NCI-H1092 (cell line): ENCODE data around the gene NCBP2.
A peak's percentile ranks its signal among the peaks of the same experiment; 100 is the strongest.

ENCODE experiments used
- DNase-seq: peaks from one replicate; lab custom pipeline; 2025; lab: John Stamatoyannopoulos, UW

The NCBP2 gene

DNA sequence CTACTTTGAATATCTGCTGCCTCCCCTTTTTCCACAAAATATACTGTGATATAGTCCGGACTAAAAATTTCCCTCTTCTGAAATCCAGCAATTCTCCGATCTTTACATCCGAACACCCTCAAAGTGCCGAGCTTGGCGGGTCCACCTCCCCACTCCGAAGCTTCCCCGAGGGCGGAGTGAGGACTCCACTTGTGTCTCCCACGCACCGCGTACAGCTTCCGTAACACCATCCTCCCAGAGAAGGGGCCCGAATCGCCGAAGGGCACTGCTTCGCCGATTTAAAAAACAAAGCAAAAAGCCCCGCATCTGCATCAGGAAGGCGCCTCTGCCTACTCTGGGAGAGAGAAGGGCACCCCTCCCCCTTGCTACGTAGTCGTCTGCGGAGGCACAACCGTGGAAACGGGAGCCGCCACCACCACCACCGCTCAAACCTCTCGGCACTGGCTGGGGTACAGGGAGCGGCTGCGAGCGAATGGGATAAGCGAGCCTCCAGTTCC, 551 bp downstream of the NCBP2 start:
- peak; percentile 50 for DNase-seq

DNA sequence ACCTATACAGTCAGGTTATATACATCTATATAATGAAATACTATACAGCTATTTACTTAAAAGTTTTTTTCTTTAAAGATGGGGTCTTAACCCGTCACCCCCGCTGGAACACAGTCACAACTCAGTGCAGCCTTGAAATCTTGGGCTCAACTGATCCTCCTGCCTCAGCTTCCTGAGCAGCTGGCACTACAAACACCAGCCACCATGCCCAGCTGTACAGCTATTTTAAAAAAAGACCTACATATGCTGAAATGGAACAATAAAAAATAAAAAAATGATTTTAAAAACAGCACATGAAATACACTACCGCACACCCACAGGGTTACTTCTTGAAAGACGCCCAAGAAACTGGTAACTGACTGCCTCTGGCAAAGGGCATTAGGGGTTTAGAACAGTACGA, 3.8 kb downstream of the NCBP2 start:
- no peak for DNase-seq

DNA sequence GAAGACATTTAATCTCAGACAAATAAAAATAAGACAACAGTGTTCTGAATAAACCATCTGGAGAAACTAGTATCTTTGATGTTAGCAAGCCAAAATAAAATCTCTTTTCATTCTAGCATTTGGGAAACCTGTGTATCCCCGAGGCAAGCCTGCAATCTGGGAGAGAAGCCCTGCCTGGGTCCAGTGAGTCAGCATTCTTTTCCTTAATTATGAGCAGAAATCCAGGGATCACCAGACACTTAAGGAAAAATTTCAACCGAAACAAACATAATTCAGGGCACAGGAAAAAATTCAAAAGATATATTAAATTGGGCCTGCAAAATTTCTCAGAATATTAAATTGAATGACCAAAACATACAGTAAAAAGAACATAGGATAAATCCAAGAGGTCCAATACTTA, 4.2 kb downstream of the NCBP2 start:
- DNase-seq = no peak

DNA sequence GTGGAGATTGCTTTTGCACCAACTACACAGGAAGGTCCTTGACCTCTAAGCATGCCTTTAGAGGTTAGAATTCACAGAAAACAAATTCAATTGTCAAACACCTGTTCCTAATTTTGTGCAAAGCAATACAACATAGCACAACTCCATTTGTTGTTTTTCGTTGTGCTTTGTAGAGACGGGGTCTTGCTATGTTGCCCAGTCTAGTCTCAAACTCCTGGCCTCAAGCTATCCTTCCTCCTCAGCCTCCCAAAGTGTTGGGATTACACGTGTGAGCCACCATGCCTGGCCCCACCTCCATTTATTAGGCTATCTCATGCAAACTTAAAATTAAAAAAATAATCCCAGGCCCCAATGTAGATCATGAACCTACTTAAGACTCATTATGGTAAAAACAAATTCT, 6.0 kb downstream of the NCBP2 start:
- no peak for DNase-seq

DNA sequence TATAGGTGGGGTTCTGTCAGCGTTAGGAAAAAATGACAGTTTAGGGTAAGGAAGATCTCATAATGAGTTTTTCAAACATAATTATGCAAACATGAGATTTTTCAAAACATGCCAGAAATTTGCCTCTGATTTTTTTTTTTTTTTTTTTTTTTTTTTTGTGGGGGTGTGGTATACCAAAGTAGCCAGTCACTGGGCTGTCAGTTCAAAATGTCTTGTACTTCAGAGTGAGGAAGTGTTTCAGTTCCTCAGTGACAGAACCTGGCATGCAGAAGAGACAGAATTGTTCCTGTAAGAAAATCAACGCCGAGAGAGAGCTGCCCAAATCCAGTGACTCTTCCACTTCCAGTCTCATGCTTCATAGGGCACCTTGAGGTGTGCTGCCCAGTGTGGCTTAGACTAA, 9.7 kb downstream of the NCBP2 start:
- DNase-seq = no peak

DNA sequence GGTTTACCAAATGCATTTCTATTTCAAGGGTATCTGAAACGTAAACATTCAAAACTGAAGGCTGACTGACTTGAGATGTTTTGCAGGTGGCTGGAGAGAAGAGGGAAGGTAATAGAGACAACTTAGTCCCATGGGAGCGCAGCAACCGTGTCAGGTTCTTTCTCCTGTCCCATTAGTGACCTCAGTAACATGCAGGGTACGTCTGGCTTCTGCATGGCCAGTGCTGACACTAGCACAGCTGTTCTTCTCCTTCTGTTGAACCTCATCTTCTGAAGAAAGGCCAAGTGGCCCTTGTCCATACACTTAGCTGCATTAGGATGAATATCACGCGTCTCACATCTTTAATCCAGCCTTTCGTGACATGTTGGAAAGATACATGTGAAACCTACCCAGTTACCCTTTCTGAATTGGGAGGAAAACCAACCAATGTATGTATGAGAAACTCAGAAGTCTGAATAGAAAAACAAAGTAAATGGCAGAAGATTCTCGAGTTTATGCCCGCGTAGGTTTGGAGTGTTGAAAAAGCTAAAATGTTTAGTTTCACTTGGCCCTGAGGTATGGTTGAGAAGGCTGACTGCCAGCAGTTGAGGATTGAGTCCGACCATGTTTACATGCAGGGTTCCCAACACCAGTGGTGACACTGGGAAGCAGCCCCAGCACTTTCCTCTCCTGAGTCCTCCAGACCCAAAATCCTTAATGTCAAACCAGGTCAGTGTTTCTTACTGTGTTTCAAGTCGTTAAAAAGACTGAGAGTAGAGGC, 10.3 kb downstream of the NCBP2 start:
- no peak for DNase-seq

DNA sequence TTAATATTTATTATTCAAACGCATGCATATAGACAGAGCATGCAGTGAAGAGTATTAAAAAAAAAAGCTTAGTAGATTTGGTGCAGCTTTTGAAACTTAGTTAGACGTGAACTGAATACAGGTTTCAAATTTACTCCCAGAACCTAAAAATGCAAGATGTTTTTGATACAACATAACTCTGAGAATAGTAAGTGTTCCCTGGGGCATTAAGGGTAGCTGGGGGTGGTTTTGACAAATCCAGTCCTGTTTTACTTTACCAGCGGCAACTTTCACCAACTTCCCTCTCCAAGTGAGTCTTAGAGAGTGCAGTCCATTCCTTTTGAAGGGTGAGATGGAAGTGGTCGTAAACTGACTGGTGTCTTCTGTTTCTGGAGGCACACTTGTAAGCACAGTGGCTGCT, 11.2 kb downstream of the NCBP2 start:
- no peak for DNase-seq

DNA sequence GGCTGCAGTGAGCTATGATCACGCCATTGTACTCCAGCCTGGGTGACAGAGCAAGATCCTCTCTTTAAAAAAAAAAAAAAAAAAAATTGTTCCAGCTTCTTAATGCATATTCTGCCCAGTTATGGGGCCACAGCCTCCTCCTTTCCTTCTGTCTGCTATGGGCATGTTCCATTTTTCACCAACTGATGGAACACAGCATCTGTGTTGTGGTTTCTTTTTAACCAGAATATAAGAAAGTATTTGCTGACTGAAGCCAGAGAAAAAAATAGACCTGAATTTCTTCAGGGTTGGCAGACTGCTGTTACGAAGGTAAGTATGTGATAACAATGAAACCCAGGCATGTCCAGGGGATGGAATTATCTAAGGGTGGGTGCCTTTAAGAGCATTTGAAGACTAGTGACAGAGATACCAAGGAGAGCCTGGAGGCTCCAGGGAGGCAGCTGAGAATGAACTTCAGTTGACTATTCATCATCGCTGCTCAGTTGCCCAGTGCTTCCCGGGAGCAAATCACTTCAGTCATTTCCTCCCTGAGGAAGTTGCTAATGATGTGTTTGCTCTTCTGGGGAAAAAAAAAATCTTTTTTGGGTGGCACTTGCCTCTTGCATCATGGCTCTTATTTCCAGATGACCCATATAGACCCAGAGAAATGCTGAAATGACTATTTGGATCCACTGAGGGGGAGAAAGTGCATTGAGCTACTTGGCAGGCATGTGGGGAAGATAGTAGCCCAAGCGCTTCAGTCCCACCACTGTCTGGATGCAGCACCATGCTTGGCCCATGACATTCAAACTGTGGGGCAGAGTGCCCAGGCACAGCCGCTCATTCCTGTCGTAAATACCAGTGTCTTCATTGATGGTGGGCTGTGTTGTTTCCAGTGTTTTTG, 14.5 kb downstream of the NCBP2 start:
- DNase-seq = no peak

DNA sequence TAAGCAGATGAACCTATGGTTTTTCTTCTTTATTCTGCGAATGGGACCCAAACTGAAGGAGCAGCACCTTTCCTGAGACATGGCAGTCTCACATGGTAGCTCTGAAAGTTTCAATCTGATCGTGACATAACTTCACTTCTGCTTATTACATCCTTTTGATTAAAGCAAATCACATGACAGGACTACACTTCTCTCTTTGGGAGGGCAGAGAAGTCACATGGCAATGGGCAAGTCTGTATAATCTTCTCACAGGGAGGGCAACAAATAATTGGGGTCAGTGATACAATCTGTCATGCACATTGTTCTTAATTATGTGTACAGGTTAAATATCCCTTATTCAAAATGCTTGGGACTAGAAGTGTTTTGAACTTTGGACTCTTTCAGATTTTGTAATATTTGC, 21.6 kb downstream of the NCBP2 start:
- no peak for DNase-seq

DNA sequence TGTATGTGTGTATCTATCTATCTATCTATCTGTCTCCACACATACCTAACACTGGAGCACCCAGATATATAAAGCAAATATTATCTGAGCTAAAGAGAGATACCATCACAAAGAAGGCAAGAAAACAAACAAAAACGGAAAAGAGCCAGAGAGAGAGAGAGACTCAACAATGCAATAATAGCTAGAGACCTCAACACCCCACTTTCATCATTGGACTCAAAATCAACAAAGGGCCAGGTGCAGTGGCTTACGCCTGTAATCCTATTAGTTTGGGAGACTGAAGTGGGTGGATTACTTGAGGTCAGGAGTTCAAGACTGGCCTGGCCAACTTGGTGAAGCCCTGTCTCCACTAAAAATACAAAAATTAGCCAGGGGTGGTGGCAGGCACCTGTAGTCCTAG, 23.4 kb downstream of the NCBP2 start:
- DNase-seq = no peak

DNA sequence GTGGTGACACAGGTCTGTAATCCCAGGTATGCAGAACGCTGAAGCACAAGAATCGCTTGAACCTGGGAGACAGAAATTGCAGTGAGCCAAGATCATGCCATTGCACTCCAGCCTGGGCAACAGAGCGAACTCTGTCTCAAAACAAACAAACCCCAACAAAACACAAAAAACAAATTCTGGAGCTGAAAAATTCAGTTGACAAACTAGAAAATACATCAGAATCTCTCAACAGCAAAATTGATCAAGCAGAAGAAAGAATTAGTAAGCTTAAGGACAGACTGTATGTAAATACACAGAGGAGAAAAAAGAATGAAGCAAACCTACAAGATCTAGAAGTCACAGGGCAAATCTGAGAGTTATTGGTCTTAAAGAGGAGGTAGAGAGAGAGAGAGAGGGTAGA, 25.3 kb downstream of the NCBP2 start:
- no peak for DNase-seq

DNA sequence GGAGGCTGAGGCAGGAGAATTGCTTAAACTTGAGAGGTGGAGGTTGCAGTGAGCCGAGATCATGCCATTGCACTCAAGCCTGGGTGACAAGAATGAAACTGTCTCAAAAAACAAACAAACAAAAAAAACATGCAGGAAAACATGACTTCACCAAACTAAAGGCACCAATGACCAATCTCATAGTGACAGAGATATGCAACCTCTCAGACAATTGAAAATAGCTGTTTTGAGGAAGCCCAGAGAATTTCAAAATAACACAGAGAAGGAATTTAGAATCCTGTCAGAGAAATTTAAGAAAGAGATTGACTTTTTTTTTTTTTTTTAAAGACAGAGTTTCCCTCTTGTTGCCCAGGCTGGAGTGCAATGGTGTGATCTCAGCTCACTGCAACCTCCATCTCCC, 26.1 kb downstream of the NCBP2 start:
- no peak for DNase-seq

DNA sequence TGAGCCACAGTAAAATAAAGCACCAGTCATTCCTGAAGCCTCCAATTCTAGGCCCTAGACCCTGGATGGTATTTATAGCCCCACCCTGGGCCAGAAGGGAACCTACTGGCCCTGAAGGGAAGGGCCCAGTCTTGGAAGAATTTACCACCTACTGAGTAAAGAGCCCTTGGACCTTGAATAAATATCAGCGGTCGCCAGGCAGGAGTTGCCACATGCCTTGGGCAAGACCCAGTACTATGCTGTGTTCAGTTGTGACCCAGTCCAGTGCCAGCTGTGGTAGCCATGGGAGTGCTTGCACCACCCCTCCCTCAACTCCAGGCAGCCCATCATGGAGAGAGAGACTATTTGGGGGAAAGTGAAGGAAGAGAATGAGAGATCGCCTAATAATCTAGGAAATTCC, 27.0 kb downstream of the NCBP2 start:
- DNase-seq = no peak

DNA sequence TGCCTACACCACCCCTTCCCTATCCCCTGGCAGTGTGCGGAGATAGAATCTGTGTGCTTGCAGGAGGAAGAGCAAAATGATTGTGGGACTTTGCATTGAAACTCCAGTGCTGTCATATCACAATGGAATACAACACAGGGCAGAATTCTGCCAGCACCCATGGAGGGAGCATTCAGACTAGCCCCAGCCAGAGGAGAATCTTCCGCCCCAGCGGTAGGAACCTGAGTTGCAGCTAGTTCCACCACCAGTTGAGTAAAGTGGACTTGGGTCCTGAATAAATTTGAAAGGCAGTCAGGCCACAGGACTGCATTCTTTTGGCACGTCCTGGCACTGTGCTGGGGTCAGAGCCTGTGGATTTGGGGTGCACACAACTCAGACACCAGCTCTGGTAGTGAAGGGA, 27.5 kb downstream of the NCBP2 start:
- no peak for DNase-seq

DNA sequence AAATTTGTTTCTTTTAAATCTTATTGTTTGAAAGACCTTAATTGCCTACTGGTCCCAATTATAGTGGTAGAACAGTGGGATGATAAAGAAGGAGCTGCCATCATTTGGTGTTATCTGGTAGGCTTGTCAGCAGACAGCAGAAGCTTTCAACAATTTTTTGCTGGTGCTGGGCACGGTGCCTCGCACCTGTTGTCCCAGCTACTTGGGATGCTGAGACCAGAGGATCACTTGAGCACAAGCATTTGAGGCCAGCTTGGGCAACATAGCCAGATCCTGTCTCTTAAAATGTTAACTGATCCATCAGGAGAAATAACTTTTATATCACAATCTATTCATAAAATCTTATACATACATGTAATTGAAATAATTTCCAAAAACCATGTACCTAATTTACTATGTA, 38.6 kb downstream of the NCBP2 start:
- no peak for DNase-seq

DNA sequence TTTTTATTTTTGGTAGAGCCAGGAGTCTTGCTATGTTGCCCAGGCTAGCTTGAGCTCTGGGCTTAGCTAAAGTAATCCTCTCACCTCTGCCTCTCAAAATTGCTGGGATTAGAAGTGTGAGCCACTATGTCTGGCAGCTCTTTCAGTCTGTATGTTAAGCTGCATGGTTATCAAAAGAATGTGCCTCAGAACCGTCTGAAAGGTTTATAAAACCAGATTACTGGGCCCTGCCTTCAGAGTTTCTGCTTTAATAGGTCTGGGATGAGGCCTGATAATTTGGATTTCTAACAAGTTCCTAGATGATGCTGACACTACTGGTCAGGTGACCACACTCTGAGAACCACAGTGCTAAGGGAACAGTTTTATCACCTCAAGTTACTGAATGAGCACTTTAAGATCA, 40.0 kb downstream of the NCBP2 start:
- no peak for DNase-seq

DNA sequence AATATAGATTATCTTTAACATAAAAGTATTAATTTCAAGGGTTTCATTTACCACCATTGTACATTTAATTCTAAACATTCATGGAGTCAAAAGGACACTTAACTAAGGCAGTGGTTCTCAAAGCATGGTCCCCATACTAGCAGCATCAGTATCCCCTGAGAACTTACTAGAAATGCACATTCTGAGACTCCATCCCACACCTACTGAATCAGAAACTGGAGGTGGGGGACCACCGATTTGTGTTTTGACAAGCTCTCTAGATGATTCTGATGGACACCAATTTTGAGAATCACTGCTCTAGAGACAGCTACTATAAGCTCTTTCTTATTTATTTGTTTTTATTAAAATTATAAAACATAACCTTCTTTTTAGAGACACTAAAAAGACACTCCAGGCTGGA, 40.6 kb downstream of the NCBP2 start:
- no peak for DNase-seq

DNA sequence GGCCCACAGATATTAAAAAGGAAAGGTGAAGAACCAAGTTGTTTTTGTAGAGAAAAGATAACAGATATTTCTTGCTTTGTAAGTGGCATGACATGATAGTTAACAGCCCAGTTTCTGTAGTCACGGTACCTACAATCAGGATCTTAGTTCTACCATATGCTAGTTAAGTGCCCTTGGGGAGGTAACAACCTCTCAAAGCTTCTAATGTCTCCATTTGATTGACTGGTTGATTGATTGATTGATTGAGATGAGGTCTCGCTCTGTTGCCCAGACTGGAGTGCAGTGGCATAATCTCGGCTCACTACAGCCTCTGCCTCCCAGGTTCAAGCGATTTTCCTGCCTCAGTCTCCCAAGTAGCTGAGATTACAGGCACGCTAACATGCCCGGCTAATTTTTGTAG, 46.1 kb downstream of the NCBP2 start:
- DNase-seq = no peak

DNA sequence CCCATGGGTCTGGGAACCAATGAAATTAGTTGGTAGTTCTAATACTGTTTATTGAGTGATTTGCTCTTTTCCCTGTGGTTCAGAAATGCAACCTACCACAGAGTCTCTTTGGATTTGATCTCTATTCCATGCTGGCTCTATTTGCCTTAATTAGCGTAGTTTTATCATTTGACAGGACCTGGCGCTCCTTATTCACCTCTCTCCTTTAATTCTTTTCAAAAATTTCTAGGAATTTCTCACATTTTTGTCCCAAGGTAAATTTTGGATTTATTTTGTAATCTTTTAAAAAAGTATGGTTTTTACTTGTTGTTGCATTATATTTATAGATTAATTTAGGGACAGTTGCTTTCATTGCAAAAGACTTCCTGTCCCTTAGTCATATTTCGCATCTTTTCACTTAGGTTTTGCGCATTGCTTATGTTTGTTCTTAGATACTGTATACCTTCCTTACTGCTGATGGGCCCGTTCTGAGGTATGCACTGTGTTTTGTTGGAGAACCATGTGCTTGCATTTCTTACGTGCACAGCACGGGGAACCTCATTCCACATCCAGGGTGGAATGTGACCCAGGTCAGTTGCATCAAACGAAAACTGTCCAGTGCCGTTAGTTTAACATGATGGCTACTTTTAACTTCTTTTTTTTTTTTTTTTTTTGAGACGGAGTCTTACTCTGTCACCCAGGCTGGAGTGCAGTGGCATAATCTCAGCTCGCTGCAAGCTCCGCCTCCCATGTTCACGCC, 47.6 kb downstream of the NCBP2 start:
- no peak for DNase-seq

DNA sequence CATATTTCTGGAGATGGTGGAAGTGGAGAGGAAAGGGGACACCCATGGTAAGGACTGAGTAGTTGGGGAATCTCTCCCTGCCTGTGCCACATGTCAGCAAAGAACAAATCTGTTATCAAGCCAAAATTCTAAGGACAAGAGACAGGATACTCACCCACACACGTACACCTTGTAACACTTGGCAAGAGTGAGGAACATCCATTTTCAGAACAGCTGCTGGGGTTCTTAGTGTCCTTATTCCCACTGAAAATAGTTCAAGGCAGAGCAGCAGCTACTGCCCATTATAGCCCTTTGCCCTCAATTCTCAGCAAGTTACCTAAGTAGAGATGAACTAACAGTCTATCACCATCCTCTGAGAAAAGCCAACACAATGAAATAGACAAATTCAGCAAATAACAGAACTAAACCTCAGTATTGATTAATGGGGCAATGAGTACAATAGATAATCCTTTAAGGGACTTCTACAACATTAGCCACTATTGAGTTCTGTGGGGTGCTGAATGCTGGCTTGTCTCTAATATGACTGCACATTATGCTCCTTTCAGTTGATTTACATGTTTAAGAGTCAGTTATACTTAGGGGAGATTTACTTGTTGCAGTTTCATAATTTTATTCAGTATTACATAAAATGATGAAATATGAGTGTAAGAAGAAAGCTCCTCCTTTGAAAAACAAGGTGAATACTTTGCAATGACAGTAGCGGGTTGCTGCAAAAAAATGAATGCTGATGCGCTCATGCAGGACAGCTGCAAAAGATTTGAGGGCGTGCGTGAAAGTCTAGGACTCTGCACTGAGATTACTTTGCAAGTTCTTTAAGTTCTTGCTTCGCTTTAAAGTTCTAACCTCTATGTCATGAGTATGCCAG, 52.3 kb downstream of the NCBP2 start:
- no peak for DNase-seq

DNA sequence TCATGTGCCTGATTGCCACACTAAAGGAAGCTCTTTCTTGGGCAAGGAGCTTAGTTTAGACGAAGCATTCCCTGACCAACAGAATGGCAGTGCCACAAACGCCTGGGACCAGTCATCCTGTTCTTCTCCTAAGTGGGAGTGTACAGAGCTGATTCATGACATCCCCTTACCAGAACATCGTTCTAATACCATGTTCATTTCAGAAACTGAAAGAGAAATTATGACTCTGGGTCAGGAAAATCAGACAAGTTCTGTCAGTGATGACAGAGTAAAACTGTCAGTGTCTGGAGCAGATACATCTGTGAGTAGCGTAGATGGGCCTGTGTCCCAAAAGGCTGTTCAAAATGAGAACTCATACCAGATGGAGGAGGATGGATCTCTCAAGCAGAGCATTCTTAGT, 56.2 kb downstream of the NCBP2 start:
- no peak for DNase-seq
